Ishikawa (cell line): ENCODE results near the gene HPRT1.

Experiments used
- CEBPB ChIP-seq: IDR thresholded peaks from 2 replicates; pipeline ENCODE4 v1.6.1; 2012
- CREB1 ChIP-seq: IDR thresholded peaks from 2 replicates; pipeline ENCODE4 v1.6.1; 2012; ENCODE audit warnings: low read depth
- EGR1 ChIP-seq: IDR thresholded peaks from 2 replicates; pipeline ENCODE4 v1.6.1; 2012
- EP300 ChIP-seq: IDR thresholded peaks from 2 replicates; pipeline ENCODE4 v1.6.1; 2012; ENCODE audit warnings: borderline replicate concordance
- FOXM1 ChIP-seq: IDR thresholded peaks from 2 replicates; pipeline ENCODE4 v1.6.1; 2012; ENCODE audit warnings: low read depth, borderline replicate concordance
- MAX ChIP-seq: IDR thresholded peaks from 2 replicates; pipeline ENCODE4 v1.6.1; 2012
- NFIC ChIP-seq: IDR thresholded peaks from 2 replicates; pipeline ENCODE4 v1.6.1; 2012
- RAD21 ChIP-seq: IDR thresholded peaks from 2 replicates; pipeline ENCODE4 v1.6.1; 2012; ENCODE audit warnings: low read depth
- REST ChIP-seq: IDR thresholded peaks from 2 replicates; pipeline ENCODE4 v1.6.1; 2012; ENCODE audit warnings: low read depth, mild to moderate bottlenecking
- TAF1 ChIP-seq: IDR thresholded peaks from 2 replicates; pipeline ENCODE4 v1.6.1; 2012; ENCODE audit warnings: low read depth, mild to moderate bottlenecking
- TCF12 ChIP-seq: IDR thresholded peaks from 2 replicates; pipeline ENCODE4 v1.6.1; 2012; ENCODE audit warnings: low read depth
- TEAD4 ChIP-seq: IDR thresholded peaks from 2 replicates; pipeline ENCODE4 v1.6.1; 2012
- USF1 ChIP-seq: IDR thresholded peaks from 2 replicates; pipeline ENCODE4 v1.6.1; 2012
- YY1 ChIP-seq: IDR thresholded peaks from 2 replicates; pipeline ENCODE4 v1.6.1; 2012; ENCODE audit warnings: low read depth
- ZBTB7A ChIP-seq: IDR thresholded peaks from 2 replicates; pipeline ENCODE4 v1.6.1; 2012; ENCODE audit warnings: low read depth

Gene HPRT1

GRCh38 chrX:134548257-134549201 is 88.6 kb downstream of the HPRT1 start:
- TF ChIP-seq YY1 (no peak), REST (no peak), TCF12 (no peak), ZBTB7A (no peak), MAX (no peak), RAD21 (no peak), CREB1 (no peak), NFIC (no peak), EP300 (no peak), USF1 (no peak), TAF1 (no peak), TEAD4 (no peak), FOXM1 (no peak), CEBPB (no peak), EGR1 (no peak)
